HG03378 (cell line): ENCODE measurements around the gene DMXL2.
"Not testable (repeated sequence)": the region's sequence is repeated elsewhere in the genome, so short reads cannot be mapped to it uniquely, and the experiment has no call there.

Experiments
- ATAC-seq: cut with Tn5 transposase; IDR thresholded peaks from one replicate; pipeline ENCODE4 v1.9.1; 2021; ENCODE audit warnings: mild to moderate bottlenecking, moderate library complexity; ENCODE audit not compliant: unreplicated experiment

Gene DMXL2

DNA sequence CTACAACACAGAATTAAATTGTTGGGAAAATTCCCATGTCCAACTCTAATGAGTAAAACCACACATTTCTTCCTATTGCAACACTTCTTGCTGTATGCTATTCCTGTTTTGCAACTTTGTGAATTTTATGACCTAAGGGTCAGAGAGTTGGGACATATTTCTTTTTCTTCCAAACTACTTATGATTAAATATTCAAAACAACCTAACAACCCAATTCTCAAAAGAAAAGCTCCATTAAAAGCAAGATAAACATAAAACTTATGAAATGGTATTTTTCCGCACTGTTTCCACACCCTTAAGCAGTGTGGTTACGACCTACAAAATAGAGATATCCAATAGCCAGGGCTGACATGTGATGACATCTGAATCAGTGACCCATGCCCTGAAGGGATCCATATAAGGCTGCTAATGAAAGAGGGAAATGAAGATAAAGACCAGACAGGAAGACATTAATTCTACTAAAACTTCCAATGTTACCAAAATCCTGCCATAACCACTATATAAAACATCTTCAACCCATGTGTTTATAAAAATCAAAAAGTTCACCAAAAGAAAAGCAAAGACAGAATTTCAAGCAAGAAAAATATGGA, 45.6 kb downstream of the DMXL2 start:
- no peak for ATAC-seq

DNA sequence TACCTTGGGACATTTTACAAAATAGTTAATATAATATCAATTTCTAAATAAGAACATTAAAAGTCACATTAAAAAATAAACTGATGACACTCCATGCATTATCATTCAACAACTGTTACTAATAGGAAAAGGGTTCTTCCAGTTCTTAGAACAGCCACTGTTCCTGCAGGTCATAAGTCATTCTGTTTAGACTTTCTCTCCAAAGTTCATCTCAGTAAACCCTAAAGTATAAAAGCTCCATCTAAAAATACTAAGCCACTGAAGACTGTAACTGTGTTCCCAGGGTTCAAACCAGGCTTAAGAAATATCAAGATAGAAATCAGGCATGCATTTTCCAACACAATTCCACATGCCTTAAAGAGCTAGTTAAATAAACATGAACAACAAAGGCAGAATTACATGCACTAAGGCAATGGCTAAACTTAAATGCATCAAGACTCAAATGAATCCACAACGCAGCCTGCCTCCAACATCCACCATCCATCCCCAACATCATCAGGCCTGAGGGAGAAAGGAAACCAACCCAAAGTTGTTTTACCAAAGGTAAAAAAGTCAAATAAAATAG, 46.2 kb downstream of the DMXL2 start:
- no peak for ATAC-seq

DNA sequence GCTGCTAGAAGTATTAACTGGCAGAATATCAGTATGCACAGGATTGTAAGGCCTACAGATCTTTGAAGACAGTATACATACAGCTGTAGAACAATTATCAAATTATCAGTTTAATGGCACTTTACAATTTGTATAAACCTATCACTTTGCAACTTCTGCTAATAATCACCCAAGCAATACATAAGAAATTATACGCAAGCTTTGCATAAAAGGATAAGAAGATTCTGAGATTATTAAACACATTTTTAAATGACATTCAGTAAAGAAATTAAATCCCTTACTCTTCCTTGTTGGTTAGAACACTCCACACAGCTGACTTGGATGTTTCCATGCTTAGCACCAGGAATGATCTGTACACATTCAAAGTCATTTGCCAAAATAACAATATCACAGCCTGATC, 46.8 kb downstream of the DMXL2 start:
- no peak for ATAC-seq

DNA sequence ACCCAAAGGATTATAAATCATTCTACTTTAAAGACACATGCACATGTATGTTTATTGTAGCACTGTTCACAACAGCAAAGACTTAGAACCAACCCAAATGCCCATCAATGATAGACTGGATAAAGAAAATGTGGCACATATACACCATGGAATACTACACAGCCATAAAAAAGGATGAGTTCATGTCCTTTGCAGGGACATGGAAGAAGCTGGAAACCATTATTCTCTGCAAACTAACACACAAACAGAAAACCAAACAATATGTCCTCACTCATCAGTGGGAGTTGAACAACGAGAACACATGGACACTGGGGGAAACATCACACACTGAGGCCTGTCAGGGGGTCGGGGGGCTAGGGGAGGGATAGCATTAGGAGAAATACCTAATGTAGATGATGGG, 49.2 kb downstream of the DMXL2 start:
- not testable (repeated sequence) for ATAC-seq

DNA sequence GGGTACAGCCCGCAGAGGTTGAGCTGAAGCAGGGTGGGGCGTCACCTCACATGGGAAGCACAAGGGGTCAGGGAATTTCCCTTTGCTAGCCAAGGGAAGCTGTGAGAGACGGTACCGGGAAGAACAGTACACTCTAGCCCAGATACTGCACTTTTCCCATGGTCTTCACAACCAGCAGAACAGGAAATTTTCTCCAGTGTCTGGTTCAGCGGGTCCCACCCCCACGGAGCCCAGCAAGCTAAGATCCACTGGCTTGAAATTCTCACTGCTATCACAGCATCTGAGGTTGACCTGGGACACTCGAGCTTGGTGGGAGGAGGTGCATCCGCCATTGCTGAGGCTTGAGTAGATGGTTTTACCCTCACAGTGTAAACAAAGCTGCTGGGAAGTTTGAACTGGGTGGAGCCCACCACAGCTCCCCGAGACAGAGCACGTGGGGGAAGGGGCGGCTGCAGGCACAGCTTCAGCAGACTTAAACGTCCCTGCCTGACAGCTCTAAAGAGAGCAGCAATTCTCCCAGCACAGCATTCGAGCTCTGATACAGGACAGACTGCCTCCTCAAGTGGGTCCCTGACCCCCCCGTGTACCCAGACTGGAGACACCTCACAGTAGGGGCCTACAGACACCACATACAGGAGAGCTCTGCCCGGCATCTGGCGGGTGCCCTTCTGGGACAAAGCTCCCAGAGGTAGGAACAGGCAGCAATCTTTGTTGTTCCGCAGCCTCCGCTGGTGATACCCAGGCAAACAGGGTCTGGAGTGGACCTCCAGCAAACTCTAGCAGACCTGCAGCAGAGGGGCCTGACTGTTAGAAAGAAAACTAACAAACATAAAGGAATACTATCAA, 53.4 kb downstream of the DMXL2 start:
- not testable (repeated sequence) for ATAC-seq

DNA sequence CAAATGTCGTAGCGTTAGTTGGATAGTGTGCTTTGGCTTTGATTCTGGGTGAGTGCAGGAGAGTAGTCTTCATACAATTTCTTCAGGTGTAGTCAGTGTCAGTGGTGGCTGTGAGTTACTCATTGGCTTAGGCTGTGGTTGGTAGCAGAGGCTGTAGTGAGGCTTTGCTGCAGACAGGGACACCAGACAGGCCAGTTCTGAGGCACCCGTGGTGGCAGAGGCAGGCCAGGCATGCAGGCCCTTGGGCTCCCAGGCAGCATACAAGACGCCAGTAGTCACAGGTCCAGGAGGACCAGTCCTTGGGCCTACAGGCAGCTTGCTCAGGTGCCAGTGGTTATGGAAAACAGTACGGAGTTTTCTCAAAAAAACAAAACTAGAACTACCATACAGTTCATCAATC, 61.3 kb downstream of the DMXL2 start:
- no peak for ATAC-seq

DNA sequence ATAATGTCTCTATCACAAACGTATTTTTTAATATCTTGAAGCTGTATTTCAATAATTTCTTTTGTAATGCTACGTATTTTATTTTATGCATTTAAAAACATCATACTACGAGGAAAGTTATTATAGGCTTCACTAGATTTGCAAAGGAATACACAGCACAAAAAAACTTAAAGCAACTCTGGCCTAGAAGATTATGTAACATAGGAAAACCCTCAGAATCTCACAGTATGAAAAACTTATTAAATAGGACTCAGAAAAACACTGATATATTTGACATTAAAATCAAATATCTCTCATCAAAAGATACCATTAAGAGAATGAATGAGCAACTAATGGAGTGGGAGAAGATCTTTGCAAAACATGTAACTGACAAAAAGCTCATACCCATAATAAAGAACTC, 63.7 kb downstream of the DMXL2 start:
- no peak for ATAC-seq

DNA sequence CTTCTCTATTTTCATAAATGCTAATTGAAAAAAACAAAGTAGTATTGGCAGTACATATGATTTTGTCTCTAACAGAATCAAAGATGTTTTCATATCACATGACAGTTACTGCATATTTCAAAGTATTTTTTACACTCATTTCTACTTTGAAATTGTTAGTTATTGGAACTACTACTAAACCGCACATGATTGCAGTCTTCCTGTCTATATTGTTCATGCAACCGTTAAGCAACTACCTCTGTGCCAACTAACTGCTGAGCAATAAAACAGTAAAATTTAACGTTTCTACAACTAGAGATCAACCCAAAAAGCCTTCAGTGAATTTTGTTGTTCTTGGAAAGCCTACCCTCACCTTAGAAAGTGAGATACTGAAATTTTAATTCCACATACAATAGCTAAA, 64.2 kb downstream of the DMXL2 start:
- ATAC-seq: no peak

DNA sequence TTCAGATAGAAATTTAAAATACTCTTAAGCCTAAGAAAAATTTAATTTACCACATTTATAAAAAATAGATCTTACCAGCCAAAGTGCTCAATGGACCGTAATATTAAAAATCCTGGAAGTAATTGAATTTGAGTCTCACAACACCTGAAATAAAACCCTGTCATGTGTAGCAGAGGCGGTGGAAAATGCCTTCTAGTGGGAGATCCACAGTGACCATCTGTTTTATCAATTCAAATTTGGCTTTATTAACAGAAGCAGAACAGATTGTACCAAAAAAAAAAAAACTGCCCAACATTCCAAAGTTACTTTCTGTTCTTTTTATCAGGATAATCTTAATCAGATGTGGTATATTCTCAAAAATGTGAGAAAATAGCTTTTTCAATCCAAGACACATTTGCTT, 71.7 kb downstream of the DMXL2 start:
- ATAC-seq: no peak

DNA sequence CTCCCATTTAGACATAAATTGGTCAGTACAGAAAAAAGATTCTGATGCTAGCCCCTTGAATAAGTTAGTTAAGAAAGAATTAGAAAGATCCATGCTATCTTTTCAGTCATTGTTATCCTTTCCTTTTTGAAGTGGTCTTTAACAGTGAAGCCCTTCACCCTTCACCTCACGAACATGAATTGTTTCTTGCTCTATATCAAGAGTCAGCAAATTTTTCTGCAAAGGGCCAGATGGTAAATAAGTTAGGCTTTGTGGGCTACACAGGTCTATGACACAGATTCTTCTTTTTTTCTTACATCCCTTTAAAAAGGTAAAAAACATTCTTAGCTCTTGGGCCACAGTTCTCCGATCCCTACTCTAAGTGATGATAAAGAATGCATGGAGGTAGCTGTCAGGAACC, 74.9 kb downstream of the DMXL2 start:
- ATAC-seq: no peak

DNA sequence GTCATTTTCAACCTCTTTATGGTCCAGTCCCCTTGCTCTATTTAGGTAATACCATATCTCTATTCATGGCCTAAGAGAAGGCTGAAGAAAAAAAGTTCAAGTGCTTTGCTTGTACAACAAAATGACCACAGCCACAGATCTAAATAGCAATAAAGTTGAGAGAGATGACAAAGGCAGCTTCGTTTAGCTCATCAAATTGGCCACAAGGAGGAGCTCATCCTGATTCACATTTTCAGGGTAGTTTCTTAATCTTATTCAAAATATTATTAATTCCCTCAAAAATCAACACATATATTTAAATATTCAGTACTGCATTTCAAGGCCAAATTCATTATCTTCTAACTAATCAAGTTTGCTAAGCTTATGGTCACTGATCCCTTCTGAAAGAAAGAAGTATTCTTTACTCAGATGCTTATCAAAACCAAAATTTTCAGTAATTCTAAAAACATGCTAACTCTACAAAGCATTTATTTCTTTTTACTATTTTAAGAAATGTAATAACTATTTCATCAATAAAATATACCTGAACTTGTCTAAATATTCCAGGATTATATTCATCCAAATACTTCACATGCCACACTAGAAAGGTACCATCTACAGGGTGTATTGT, 85.5 kb downstream of the DMXL2 start:
- no peak for ATAC-seq

DNA sequence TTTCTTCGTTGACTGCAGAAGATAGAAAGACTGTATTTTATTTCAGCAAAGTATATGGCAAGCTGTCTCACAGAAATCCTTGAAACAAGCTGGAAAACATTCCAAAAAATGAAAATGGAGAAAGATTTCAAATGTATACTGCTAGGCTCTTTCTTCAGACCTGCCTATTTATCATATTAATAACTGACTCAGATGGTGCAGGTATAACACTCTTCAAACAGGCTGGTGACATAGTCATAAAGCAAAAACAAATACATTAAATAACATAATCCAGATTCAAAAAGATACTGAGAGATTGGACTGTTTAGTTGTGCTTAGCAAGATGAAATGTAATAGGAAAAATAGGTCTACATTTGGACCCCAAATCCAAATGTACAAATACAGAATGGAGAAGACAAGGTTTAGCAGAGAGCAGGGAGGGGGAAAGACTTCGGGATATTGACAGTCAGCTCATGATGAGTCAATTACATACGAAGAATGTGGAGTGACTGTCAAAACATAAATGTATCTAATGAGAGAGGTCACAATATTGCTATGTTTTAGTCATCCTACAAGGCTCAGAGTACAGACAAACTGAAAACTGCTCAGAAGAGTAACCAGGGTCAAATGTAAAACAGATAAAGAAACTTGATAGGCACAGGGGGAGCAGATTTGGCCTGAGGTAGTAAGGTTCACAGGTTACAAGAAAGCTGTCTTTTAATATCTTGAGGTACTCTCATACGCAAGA, 88.7 kb downstream of the DMXL2 start:
- no peak for ATAC-seq

DNA sequence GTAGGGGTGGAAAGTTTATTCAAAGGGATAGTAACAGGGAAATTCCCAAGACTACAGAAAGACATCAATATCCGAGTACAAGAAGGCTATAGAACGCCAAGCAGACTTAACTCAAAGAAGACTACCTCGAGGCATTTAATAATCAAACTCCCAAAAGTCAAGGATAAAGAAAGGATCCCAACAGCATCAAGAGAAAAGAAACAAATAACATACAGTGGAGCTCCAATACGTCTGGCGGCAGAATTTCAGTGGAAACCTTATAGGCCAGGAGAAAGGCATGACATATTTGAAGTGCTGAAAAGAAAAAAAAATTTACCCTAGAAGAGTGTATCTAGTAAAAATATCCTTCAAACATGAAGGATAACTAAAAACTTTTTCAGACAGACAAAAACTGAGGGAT, 95.6 kb downstream of the DMXL2 start:
- no peak for ATAC-seq

DNA sequence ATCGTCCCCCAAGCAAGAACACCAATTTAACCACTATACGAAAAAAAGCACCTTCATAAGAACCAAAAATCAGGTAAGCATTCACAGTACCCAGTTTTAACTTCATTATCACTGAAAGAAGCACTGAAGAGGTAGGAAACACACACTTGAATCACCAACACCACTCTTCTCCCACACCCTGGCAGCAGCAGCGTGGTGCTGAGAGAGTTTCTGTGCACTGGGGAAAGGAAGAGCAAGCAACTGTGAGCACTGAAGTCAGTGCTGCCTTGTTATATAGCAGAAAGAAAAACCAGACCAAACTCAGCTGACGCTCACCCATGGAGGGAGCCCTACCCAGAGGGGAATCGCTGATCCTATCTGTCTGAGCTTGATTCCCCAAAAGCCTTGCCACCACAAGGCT, 98.2 kb downstream of the DMXL2 start:
- ATAC-seq: no peak

DNA sequence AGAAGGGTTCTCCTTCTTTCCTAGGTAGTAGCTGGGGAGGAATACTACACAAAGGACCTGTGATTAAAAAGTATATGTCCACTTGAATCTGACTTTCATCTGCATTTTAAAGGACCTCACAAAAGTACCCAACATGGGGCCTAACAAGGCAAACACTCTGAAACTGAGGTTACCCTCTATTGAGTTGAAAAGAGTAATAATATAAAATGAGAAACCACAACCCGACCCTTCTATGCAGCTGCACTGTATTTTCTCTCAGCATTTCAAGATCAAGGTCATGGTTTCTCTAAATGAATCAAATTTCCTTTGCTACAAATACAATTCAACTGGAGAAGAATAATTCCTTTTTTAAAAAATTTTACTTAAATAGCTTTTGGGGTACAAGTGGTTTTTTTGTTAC, 106.3 kb downstream of the DMXL2 start:
- no peak for ATAC-seq

DNA sequence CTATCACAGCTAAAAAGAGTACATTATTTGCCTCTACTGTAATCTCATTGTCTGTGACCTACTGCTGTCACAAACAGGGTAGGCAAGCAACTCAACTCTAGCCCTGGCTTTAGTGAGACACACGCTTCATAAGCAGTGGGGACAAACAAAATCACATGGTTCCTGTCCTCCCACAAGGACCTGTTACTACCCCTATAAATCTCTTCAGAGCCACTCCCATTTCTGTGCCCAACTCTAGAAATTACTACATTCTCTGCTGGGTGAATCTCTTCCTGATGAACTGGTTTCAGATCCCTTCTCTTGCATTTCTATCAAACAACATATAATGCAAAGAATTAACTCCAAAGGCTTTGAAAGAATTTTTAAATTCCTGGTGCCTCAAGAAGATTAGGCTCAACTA, 117.3 kb downstream of the DMXL2 start:
- ATAC-seq: no peak

DNA sequence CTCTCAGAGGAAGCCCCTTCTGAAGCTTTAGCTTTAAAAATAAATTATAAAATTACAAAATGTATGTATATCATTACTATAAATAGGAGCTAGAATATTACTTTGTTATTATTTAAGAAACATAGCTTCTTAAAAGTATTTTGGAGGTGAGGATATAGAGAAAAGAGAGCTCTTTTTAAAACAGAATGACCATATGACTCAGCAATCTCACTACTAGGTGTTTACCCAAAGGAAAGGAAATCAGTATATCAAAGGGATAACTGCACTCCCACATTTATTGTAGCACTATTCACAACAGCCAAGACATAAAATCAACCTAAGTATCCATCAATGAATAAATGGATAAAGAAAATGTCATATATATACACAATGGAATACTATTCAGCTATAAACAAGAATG, 119.6 kb downstream of the DMXL2 start:
- ATAC-seq: no peak

DNA sequence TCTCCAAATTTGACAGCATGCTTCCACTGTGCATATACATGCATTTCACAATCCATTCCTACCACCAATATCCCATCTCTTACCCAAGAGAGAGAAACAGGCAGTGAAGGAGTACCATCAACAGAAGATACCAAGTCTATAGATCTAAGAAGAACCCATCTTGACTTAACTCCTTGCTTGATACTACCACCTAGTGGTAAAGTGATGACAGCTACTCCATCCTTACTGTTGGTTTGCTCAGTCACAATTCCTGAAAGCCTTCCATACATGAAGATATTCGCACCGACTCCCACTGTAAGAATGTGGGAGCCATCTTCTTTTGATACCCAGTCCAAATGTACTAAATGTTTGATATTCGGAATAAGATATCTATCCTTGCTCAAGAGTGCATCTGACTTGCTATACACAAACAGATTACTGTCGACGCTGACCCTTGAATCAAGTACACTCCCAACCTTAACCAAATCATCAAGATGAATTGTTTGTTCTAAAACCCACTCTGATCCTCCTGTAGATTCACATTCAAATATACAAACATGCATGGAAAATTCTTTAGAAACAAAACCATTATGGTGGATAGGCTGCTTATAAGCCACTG, 123.1 kb downstream of the DMXL2 start:
- ATAC-seq: peak; percentile 49

DNA sequence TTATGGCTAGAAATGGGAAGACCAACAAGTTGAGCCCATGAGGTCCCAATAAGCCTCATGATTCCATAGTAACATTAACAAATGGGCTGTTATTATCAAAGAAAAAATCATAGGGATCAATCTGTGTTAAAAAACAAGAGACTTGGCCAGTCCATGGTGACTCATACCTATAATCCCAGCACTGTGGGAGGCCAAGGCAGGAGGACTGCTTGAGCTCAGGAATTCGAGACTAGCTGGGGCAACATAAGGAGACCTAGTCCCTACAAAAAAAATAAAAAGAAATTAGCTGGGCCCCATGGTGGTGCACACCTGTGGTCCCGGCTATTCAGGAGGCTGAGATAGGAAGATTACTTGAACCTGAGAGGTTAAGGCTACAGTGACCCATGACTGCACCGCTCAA, 124.8 kb downstream of the DMXL2 start:
- no peak for ATAC-seq

DNA sequence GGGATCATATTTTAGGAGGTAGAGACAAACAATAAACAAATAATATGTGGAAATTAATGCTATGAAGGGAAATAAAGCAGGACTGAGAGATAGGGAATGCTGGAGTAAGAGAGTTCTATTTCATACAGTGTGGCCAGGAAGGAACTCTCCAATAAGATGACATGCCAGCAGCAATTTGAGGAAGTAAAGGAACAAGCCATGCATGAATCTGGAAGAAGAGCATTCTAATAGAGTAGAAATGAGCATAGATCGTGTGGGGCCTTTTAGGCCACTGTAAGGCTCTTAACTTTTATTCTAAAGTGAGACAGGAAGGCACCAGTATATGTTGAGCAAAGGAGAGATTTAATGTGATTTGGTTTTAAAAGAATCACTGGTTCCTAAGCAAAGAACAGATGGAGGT, 126.3 kb downstream of the DMXL2 start:
- no peak for ATAC-seq
